SKM-1 treated with dmso at 0.1 percent for 144 hours (cell line): ENCODE results near the gene ZNF670.
"Not testable (repeated sequence)": the region's sequence is repeated elsewhere in the genome, so short reads cannot be mapped to it uniquely, and the experiment has no call there.

Experiments
- DNase-seq: peaks from one replicate; lab custom pipeline; 2025; ENCODE audit not compliant: unreplicated experiment; lab: John Stamatoyannopoulos, UW

ZNF670 gene

DNA sequence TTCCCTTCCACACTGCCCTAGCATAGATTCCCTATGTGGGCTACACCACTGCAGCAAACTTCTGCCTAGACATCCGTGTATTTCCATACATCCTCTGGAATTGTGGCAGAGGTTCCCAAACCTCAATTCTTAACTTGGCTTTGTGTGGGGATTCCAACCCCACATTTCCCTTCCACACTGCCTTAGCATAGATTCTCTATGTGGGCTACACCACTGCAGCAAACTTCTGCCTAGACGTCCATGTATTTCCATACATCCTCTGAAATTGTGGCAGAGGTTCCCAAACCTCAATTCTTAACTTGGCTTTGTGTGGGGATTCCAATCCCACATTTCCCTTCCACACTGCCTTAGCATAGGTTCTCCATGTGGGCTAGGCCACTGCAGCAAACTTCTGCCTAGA, 31.4 kb downstream of the ZNF670 start:
- DNase-seq: no peak

DNA sequence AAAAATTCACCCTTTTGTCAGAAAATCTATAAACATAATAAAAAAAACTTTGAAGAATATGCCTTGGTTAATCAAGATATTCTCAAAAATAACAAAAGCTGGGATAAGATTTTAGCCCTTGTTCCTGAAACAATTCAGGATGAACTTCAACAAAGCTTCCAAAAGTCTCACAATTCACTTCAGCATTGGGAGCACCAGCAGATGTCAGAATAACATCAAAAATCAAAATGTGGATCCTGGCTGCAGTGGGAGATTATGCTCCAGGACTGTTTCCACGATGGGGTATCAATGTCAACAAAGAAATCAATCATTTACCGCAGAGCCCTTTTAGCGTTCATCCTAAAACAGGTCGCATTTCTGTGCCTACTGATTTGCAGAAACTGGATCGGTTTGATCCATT, 35.2 kb downstream of the ZNF670 start:
- no peak for DNase-seq

DNA sequence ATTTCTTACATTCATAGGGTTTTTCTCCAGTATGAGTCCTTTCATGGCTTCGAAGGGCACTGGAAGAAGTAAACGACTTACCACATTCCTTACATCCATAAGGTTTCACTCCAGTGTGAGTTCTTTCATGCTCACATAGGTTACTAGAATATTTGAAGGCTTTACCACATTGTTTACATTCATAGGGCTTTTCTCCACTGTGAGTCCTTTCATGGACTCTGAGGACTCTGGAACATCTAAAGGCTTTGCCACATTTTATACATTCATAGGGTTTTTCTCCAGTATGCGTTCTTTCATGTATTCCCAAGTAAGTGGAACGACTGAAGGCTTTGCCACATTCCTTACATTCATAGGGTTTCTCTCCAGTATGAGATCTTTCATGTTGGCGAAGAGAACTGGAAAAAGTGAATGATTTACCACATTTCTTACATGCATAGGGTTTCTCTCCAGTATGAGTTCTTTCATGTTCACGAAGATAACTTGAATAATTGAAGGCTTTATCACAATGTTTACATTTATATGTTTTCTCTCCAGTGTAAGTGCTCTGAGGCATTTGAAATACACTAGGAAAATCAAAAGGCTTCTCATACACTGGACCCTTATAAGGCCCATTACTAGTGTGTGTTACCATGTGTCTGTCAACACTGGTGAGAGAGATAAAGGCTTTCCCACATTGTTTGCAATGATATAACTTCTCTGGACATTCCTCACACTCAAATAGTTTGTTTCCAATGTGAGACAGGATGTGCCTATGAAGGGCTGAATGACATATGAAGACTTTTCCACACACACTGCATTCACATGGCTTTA, 40.9 kb downstream of the ZNF670 start:
- no peak for DNase-seq

DNA sequence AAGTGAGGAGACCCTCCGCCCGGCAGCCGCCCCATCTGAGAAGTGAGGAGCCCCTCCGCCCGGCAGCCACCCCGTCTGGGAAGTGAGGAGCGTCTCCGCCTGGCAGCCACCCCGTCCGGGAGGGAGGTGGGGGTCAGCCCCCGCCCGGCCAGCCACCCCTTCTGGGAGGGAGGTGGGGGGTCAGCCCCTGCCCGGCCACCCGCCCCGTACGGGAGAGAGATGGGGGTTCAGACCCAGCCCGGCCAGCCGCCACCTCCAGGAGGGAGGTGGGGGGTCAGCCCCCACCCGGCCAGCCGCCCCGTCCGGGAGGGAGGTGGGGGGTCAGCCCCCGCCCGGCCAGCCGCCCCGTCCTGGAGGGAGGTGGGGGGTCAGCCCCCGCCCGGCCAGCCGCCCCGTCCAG, 46.3 kb downstream of the ZNF670 start:
- DNase-seq: not testable (repeated sequence)
